ENCODE data around the gene SIT1.
"Not testable (repeated sequence)": the region's sequence is repeated elsewhere in the genome, so short reads cannot be mapped to it uniquely, and the experiment has no call there.

SIT1 gene

GRCh38 chr9:35636135-35636876, 14.4 kb downstream of the SIT1 start:
- no peak for DNase-seq

GRCh38 chr9:35635730-35636129, 15.0 kb downstream of the SIT1 start:
- no peak for DNase-seq

- no peak for DNase-seq
Measured at GRCh38 chr9:35629597-35629996, 21.1 kb downstream of the SIT1 start.

- DNase-seq: no peak
Measured at GRCh38 chr9:35628389-35628991, 22.2 kb downstream of the SIT1 start.

GRCh38 chr9:35627575-35627974, 23.2 kb downstream of the SIT1 start:
- no peak for DNase-seq

GRCh38 chr9:35619800-35620158, 31.0 kb downstream of the SIT1 start:
- DNase-seq: no peak

- no peak for DNase-seq
Measured at GRCh38 chr9:35618854-35619799, 31.6 kb downstream of the SIT1 start.

GRCh38 chr9:35618325-35618727, 32.4 kb downstream of the SIT1 start, which contains the start of gene CD72:
Gene CD72 (minus strand): TSS chr9:35618413. CDS start chr9:35618303, 110 bp downstream.
- DNase-seq: no peak

- DNase-seq: no peak
Measured at GRCh38 chr9:35617548-35617947, 33.2 kb downstream of the SIT1 start.

GRCh38 chr9:35616681-35617459, 33.9 kb downstream of the SIT1 start:
- no peak for DNase-seq

GRCh38 chr9:35615981-35616680, 34.6 kb downstream of the SIT1 start:
- DNase-seq: no peak

GRCh38 chr9:35612843-35613242, 37.9 kb downstream of the SIT1 start:
- no peak for DNase-seq

GRCh38 chr9:35612066-35612465, 38.7 kb downstream of the SIT1 start:
- DNase-seq: not testable (repeated sequence)

GRCh38 chr9:35611230-35611797, 39.4 kb downstream of the SIT1 start:
- DNase-seq: no peak

GRCh38 chr9:35609820-35610163, 40.9 kb downstream of the SIT1 start:
- DNase-seq: no peak

GRCh38 chr9:35609001-35609819, 41.5 kb downstream of the SIT1 start:
- DNase-seq: no peak

GRCh38 chr9:35608221-35608620, 42.5 kb downstream of the SIT1 start:
- DNase-seq: no peak

- no peak for DNase-seq
Measured at GRCh38 chr9:35606726-35607125, 44.0 kb downstream of the SIT1 start.

GRCh38 chr9:35606138-35606504, 44.6 kb downstream of the SIT1 start:
- DNase-seq: no peak

- DNase-seq: no peak
Measured at GRCh38 chr9:35605351-35606137, 45.2 kb downstream of the SIT1 start.
